Dedifferentiated amniotic fluid mesenchymal stem cell (primary cell): ENCODE data around the gene DCAF6.
"Not testable (repeated sequence)": the region's sequence is repeated elsewhere in the genome, so short reads cannot be mapped to it uniquely, and the experiment has no call there.

Experiments used
- DNase-seq: peaks from one replicate; pipeline ENCODE4 v3.0.0-alpha.2; 2016; ENCODE audit errors: extremely low spot score

The DCAF6 gene

DNA sequence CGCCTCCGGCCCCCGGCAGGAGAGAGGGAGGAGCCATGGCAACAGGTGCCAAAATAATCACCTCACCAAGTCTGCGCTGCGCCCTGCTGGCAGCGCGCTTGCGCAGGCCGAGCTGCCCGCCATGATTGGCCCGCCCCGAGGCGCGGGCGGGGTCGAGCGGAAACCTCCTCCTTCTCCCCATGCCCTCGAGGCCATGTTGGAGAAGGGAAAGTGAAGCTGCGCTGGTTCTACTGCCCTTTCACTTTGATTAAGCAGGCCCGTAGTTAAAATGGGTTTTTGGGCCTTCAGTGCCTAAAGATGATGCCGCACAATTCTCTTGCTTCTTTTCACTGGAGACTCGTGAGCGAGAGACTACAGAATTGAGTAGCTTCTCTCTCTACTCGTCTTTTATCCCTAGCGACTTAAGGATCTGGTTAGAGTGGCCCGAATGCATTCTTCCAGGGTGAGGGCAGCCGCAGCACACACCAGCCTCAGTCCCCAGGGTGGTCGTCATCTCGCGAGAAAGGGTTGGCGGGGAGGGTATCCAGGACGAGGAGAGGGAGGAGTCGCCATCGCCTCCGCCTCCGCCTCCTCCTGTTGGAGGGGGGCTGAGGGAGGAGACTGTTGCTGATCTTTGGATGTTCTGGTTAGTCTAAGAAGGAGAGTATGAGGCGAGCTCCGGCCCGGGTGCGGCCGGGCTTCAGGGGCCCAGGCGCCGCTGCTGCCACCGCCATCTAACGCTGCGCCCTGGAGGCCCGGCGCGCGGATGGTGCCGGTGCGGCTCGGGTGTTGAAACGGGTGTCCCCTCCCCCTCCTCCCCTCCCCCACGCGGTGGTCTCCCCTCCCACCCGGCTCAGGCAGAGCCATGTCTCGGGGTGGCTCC is at the start of gene DCAF6:
TSS of gene DCAF6 (plus strand) at position 616 of the 862 bp plus-strand sequence. CDS start at position 845, 229 bp downstream.
- DNase-seq: peak; percentile 97

DNA sequence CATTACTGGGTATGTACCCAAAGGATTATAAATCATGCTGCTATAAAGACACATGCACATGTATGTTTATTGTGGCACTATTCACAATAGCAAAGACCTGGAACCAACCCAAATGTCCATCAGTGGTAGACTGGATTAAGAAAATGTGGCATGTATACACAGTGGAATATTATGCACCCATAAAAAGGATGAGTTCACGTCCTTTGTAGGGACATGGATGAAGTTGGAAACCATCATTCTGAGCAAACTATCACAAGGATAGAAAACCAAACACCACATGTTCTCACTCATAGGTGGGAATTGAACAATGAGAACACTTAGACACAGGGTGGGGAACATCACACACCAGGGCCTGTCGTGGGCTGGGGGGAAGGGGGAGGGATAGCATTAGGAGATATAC is 49.3 kb upstream of the DCAF6 start:
- DNase-seq: not testable (repeated sequence)

DNA sequence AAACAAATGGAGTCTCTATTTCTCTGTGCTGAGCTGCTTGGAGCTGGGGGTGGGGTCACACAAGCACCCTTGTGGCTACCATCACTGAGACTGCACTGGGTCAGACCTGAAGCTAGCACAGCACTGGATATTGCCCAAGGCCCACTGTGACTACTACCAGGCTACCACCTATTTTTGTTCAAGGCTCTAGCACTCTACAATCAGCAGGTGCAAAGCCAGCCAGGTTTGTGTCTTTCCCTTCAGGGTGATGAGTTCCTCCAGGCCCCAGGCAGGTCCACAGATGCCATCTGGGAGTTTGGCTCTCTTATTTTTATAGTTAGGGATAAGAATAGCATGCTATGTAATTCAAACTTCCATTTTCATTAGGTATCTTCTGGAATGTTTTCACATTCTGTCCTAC is 46.1 kb upstream of the DCAF6 start:
- DNase-seq: no peak

DNA sequence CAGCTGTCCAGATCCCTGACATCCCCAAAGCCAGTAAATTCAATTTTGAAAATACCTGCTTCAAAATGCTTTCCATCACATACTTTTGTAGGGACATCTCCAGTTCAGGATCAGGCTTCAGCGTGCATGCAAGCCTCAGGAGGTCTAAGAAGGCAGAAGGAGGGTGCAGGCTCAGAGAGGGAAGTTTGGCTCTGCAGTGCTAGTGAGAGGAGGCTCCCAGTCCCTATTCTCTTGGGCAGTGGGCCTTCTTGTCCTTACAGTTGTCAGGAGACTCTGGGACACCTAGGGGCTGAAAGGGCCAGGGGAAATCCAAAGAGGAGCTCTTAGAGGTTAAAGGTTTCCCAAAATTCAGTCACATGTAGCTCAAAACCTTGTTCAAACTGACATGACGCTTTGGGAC is 42.7 kb upstream of the DCAF6 start:
- DNase-seq: no peak

DNA sequence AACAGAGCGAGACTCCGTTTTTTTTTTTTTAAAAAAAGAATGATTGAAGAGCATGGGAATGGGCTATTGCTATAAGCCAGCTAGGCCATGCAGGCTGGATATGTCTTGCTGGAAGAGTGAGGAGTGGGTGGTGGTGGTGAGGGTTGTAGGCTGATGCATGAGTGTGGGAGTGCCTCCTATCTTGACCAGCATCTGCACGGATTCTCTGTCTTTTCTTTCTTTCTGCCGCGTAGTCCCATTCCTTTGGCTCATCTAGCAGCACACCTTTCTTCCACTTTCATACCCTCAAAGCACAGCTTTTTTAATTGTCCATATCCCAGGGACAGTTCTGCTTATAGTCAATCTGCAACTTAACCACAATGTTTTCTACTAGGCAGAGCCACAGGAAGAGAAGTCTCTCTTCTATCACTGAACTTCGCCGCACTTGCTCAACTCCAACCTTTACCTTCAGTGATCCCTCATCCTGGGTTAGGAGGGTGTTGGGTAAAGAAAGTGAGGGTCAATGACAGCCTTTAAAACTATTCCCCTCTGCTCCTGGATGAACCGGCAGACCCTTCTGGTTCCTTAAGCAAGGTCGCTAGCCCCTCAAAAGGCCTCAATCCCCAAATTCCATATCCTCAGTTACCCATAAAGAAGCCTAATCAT is 37.8 kb upstream of the DCAF6 start:
- DNase-seq: no peak

- DNase-seq: no peak
Measured at GRCh38 chr1:167899253-167899681, 37.2 kb upstream of the DCAF6 start.

DNA sequence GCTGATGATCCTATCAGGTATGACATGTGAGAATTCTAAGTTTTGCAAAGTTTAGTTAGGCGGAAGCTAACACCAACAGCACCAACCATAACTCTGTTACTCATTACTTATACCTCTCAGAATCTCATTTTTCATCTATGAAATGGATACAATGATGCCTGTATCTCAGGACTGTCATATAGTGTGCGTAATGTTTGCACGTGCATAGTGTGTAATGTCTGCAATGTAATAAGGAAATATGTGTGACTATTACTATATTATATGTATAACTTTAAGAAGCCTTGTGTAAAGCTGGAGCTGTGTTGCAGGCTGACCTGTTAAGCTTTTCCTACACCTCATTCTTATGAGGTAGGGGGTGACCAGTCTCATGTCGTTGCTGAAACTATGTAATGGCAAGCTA is 35.6 kb upstream of the DCAF6 start:
- DNase-seq: no peak

DNA sequence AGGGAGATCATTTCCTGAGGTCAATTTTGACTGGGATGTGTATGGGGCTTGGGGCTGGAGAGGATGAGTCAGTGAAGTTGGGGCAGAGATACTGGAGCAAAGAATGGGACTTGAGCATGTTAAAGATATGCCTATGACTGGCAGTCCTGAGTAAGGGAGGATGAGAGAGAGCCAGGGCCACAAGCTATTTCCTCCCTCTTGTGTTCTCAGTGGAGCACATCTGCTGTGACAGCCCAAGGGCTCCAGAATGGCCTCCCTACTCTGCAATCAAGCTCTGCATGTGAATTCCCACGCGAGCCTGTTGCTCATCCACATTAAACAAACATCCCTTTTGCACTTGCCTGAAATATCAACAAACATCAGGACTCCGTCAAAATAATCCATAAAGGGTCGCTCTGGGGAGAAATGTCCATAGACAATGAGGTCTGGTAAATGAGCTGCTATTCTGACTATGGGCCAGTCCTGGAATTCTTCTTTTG is 31.8 kb upstream of the DCAF6 start:
- peak; percentile 45 for DNase-seq

DNA sequence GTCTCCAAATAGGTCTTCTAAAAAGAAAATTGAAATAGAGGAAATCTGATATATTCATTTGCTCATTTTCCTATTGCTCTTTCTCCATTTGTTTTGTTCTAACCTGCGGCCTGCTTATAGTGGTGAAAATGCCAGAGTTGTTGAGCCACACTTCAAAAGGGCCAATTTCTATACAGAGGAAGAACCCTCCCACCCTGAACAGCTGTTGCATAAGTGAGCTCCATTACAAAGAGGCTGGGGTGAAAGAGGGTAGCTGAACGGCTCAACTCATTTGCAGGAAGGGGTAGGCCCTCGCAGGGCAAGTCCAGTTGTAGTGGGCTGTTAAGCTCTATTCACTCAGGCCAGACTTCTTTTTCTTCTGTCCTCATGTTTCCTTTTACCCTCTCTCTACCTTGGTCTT is 31.3 kb upstream of the DCAF6 start:
- DNase-seq: no peak

GRCh38 chr1:167905671-167906070 is 30.8 kb upstream of the DCAF6 start:
- no peak for DNase-seq

DNA sequence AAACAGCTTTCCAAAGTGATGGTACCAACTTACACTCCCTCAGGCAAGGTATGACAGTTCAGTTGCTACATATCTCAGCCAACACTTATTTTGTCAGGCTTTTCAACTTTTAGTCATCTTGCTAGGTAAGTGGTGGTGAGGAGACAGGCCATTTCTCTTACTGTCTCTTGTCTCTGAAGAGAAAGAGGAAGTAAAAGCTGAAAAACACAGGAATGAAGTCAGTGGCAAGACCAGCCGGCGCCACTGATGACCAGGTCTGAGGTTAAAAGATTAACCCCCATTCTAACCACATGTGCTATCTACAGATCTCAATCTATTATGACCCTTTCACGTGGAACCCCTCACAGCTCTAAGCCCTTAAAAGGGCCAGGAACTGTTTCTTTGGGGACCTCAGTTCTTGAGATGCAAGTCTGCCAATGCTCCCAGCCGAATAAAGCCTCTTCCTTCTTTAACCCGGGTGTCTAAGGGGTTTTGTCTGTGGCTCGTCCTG is 26.7 kb upstream of the DCAF6 start:
- no peak for DNase-seq

DNA sequence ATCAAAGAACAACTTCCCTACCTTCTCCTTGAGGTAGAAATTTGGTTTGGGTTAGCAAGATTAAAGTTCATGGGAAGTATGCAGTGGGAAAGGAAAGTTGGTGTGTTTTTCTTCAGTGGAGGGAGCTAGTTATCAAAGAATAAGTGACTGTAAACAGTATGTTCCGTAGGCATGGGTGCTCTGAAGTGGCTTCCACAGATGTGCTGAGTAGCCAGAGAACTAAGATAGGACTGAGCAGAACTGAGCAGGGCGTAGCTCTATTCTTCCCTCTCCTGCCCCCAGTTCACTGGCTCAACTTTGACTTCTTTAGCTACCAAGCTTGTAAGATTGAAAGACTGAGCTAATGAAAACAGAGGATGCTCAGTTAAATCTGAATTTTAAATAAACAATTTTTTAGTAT is 26.0 kb upstream of the DCAF6 start:
- DNase-seq: no peak

- no peak for DNase-seq
Measured at GRCh38 chr1:167911413-167911812, 25.1 kb upstream of the DCAF6 start.

DNA sequence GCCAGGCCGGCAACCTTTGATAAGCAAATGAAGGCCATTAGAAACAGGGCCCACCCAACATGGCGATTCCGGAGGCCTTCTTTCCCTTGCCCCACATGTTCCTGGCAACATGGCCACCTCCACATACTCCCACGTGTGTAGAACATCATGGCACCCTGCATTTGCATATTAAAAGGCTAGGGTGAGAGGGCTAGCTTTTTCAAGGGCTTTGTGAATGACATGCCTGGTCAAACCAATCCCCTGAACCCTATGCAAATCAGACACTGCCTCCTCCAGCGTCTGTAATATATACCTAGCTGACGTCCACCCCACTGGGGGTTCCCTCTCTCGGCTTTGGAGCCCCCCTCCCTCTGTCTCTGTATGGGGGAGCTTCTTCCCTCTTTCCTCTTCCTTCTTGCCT is 24.2 kb upstream of the DCAF6 start:
- DNase-seq: no peak

DNA sequence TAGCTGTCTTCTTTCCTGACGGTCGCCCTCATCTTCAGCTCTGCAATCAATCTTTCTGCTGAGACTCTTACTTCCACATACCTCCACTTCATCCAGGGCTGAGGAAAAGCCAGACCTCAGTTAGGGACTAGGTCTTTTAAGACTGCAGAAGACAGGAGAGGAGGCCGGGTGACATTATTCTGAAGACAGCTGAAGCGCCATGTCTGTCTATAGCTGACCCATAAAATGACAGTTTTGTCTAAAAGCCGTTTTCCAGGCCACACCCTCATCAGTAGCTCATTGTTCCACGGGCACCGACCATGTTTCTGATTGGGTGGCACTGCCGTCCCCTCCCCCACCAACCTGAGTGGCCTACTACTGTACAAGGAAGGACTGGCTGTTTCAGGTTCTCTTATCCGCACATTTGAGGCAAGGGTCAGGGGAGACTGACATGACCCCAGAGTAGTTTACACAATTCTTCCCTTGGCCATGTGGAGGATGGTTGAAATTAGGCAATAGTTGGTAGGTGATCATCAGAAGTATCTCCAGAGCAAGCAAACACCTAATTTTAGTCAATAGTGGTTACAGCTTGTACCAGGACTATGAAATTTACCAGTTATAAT is 22.5 kb upstream of the DCAF6 start, which contains the start of gene ADCY10:
TSS of gene ADCY10 (minus strand) at position 240 of the 602 bp plus-strand sequence. CDS start 8,994 bp downstream, outside the sequence.
- no peak for DNase-seq

DNA sequence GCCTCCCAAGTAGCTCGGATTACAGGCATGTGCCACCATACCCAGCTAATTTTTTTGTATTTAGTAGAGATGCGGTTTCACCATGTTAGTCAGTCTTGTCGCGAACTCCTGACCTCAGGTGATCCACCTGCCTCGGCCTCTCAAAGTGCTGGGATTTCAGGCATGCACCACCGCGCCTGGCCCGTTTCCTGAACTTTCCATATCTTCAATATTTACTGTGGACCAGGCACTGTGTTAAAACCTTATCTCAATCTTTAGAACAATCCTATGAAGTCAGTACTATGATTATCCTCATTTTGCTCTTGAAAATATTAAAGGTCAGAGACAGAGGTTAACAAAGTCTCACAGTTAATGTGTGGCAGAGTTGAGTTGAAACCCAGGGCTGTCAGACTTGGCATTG is 20.9 kb upstream of the DCAF6 start:
- DNase-seq: no peak

GRCh38 chr1:167916766-167917511 is 19.5 kb upstream of the DCAF6 start:
- DNase-seq: no peak

GRCh38 chr1:167922023-167922422 is 14.5 kb upstream of the DCAF6 start:
- no peak for DNase-seq

DNA sequence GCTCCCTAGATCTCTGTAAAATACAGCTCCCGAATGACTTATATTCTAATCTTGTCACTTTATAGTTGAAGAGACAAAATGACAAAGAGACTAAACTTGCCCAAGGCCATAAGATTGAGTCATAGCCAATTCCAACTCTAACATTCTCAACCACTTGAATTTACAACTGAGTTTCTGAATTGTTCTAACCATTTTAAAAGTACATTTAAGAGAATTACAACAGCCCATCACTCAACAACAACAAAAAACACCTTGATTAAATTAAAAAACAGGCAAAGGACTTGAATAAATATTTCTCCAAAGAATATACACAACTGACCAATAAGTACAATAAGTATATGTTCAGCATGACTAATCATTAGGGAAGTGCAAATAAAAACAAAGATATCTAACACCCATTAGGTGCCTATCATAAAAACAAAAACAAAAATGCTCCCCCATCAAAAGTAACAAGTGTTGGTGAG is 13.8 kb upstream of the DCAF6 start:
- DNase-seq: no peak

DNA sequence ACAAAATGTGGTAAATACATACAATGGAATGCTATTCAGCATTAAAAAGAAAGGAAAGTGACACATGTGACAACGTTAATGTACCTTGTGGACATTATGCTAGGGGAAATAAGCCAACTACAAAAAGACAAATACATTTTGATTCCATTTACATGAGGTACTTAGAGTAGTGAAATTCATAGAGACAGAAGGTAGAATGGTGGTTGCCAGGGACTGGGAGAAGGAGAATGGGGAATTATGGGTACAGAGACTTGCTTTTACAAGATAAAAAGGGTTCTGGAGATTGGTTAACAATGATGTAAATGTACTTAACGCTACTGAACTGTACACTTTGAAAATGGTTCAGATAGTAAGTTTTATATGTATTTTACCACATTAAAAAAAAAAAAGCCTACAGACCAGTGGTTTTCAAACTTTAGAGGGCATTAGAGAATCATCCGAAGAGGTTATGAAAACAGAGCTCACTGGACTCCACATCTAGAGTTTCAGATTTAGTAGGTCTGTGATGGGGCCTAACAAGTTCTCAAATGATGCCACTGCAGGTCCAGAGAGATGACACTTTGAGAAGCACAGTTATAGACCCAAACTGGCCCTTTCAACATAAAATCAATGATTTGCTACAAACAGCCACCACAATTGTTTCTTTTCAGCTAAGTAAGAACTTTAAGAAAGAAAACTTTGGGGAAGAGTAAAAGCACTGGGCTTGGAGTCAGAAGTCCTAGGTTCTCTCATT is 13.0 kb upstream of the DCAF6 start:
- no peak for DNase-seq

- DNase-seq: no peak
Measured at GRCh38 chr1:167924102-167924501, 12.4 kb upstream of the DCAF6 start.
